Mucosa of descending colon (tissue), 3 donors: ENCODE results near the gene ABHD6. TPM values are rescaled to one million over a fixed set of nuclear protein-coding genes. Genes with fewer than 3 reads are reported as not detected.

Experiments used
- ATAC-seq: fragments of 200-7000 bp; cut with Tn5 transposase; one replicate; pipeline ENCODE4 v1.9.1; 2020; ENCODE audit warnings: mild to moderate bottlenecking, moderate library complexity
- DNase-seq, 3 donors: peaks; one replicate each; pipeline ENCODE4 v3.0.0-alpha.2; 2020
- H3K36me3 ChIP-seq: fragments of 200-600 bp; one replicate; pipeline ENCODE4 v1.8.0; 2021; ENCODE audit warnings: low read depth, mild to moderate bottlenecking
- H3K4me1 ChIP-seq: fragments of 200-600 bp; one replicate; pipeline ENCODE4 v1.8.0; 2021; ENCODE audit warnings: low read depth, mild to moderate bottlenecking
- H3K4me3 ChIP-seq: fragments of 200-600 bp; one replicate; pipeline ENCODE4 v1.8.0; 2021; ENCODE audit warnings: mild to moderate bottlenecking
- H3K9me3 ChIP-seq: fragments of 200-600 bp; one replicate; pipeline ENCODE4 v1.8.0; 2021; ENCODE audit warnings: mild to moderate bottlenecking
- intact Hi-C, 2 donors: fragments of 100-400 bp; cut with DNase I in 1 of 2; cut with micrococcal nuclease in 1 of 2; formaldehyde crosslinking; loops; one replicate each; pipeline versions ENCODE4 v1.11.0 to v1.11.1; 2022; cut with DNase I, micrococcal nuclease
- total RNA-seq, 3 donors: library from RNA; stranded (reverse); fragmentation: NEBNext Ultra II Directional in 2 of 3; extraction: Animal tissue kit (Norgen Biotek cat#: 25700) in 2 of 3; gene quantifications; one replicate each; pipeline versions ENCODE4 v1.2.1 to v1.2.4, GENCODE V29; 2021 to 2023
- TF ChIP-seq, protein P1 (sequence below): fragments of 200-600 bp; IDR thresholded peaks from one replicate; pipeline ENCODE4 v1.8.0; 2022; ENCODE audit warnings: antibody characterized with exemption, mild to moderate bottlenecking
- donor health status: DM: no; HTN: no; CAD: no; lungs with moderate emphysema.
- donor health status: DM: no; HTN: no; CAD: no.
- donor health status: DM: no; HTN: yes; CAD: no.

Gene ABHD6
- total RNA-seq, 3 donors from 2014 or later: 25.7 to 38.4 (median 26.7) TPM

DNA sequence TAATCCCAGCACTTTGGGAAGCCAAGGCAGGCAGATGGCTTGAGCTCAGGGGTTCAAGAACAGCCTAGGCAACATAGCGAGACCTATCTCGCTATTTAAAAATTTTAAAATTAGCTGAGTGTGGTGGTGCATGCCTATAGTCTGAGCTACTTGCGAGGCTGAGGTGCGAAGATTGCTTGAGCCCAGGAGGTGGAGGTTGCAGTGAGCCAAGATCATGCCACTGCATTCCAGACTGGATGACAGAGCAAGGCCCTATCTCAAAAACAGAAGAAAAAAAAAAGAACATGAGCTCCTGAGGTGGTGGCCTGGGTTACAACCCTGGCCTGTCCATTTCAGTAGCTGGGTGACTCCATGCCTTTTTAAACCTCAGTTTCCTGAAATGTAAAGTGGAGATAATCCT, 34.1 kb upstream of the ABHD6 start:
- Histone ChIP-seq H3K9me3 (no peaks in the 10 kb centered on the region), H3K4me1 (no peaks in the 10 kb centered on the region), H3K36me3 (no peaks in the 10 kb centered on the region), H3K4me3 (no peak overlapping the region)
- intact Hi-C loops: no loop called here
- ATAC-seq: no peak
- TF ChIP-seq, protein P1, sequence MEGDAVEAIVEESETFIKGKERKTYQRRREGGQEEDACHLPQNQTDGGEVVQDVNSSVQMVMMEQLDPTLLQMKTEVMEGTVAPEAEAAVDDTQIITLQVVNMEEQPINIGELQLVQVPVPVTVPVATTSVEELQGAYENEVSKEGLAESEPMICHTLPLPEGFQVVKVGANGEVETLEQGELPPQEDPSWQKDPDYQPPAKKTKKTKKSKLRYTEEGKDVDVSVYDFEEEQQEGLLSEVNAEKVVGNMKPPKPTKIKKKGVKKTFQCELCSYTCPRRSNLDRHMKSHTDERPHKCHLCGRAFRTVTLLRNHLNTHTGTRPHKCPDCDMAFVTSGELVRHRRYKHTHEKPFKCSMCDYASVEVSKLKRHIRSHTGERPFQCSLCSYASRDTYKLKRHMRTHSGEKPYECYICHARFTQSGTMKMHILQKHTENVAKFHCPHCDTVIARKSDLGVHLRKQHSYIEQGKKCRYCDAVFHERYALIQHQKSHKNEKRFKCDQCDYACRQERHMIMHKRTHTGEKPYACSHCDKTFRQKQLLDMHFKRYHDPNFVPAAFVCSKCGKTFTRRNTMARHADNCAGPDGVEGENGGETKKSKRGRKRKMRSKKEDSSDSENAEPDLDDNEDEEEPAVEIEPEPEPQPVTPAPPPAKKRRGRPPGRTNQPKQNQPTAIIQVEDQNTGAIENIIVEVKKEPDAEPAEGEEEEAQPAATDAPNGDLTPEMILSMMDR: no peak
- no peak for DNase-seq

DNA sequence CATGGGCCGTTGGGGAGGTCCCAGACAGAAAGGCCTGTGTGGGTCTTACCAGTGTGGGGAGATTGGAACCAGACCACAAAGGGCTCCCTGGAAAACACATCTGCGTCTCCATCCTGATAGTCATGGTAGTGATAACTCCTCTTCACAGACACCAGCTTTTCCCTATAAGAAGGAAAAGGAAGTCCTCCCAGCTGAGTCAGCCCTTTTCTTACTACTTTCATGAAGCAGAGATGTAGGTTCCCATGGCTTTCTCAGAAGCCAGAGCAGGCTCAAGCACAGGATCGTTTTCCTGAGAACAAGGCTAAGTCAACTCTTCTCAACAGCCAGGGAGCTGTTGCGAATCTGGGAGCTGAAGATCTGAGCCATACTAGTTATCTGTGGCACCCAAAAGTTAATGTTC, 32.9 kb upstream of the ABHD6 start:
- Histone ChIP-seq H3K9me3 (no peaks in the 10 kb centered on the region), H3K4me1 (no peaks in the 10 kb centered on the region), H3K4me3 (no peak overlapping the region), H3K36me3 (no peaks in the 10 kb centered on the region)
- ATAC-seq (no peak), DNase-seq (no peak)
- TF ChIP-seq, protein P1: no peak
- intact Hi-C loops: no loop called here

GRCh38 chr3:58205981-58206380, 31.6 kb upstream of the ABHD6 start:
- TF ChIP-seq, protein P1: no peak
- no peak for DNase-seq
- Histone ChIP-seq H3K36me3 (no peaks in the 10 kb centered on the region), H3K4me3 (no peak overlapping the region), H3K9me3 (no peaks in the 10 kb centered on the region), H3K4me1 (no peaks in the 10 kb centered on the region)
- no peak for ATAC-seq
- intact Hi-C loops: no loop called here

GRCh38 chr3:58206406-58207011, 31.1 kb upstream of the ABHD6 start:
- Histone ChIP-seq H3K4me1 (no peaks in the 10 kb centered on the region), H3K9me3 (no peaks in the 10 kb centered on the region), H3K36me3 (no peaks in the 10 kb centered on the region), H3K4me3 (no peak overlapping the region)
- DNase-seq (no peak), ATAC-seq (peak; percentile 15)
- TF ChIP-seq, protein P1: no peak
- intact Hi-C loops: no loop called here

DNA sequence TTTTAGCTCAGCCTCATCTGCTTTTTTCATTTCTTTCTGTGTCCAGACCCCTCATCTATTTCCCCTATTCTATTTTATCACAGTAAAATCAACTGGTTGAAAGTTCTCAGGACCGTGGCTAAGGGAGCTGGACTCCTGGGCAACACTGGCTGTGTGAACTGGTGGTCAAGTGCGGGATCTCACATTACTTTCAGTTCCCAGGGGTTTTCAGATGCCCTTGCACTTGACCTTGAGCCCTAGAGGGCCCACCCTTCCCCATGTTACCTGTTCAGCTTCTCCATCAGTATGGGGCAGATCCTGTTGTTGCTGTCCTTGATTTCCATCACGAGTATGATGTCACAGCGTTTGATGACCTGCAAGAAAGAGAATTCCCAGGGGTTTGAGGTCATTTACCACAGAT, 29.6 kb upstream of the ABHD6 start:
- Histone ChIP-seq H3K9me3 (no peaks in the 10 kb centered on the region), H3K4me1 (no peaks in the 10 kb centered on the region), H3K36me3 (no peaks in the 10 kb centered on the region), H3K4me3 (no peak overlapping the region)
- DNase-seq: no peak
- TF ChIP-seq, protein P1: no peak
- ATAC-seq: no peak
- intact Hi-C loops: no loop called here

- ATAC-seq (no peak), DNase-seq (no peak)
- TF ChIP-seq, protein P1: no peak
- no peaks in the 10 kb centered on the region for H3K4me1 ChIP-seq
- H3K4me3 ChIP-seq: no peak overlapping the region
- H3K36me3 ChIP-seq: no peaks in the 10 kb centered on the region
- no peaks in the 10 kb centered on the region for H3K9me3 ChIP-seq
- intact Hi-C loops: no loop called here
Observed at GRCh38 chr3:58209933-58210332, 27.7 kb upstream of the ABHD6 start.
